C4-2B (cell line): ENCODE measurements around the gene PHF24.

ENCODE experiments used
- CTCF ChIP-seq: fragments of 450-650 bp; conservative IDR thresholded peaks from 2 replicates; pipeline ENCODE4 v1.5.1; 2017; ENCODE audit warnings: mild to moderate bottlenecking
- ZFX ChIP-seq: fragments of 450-650 bp; IDR thresholded peaks from 2 replicates; pipeline ENCODE4 v1.6.1; 2017

GRCh38 chr9:34927061-34927460 is 31.0 kb upstream of the PHF24 start:
- no peak for TF ChIP-seq CTCF
- TF ChIP-seq ZFX, result no peak
